HEK293 (cell line): Measurements from ENCODE around the gene PRPF40B.

Experiments used
- MYNN ChIP-seq: fragments of 450-650 bp; formaldehyde crosslinking; IDR thresholded peaks from 2 replicates; pipeline ENCODE4 v1.5.1; 2016; ENCODE audit warnings: missing biosample characterization, missing genetic modification characterization, borderline replicate concordance
- REPIN1 ChIP-seq: fragments of 450-650 bp; formaldehyde crosslinking; IDR thresholded peaks from 2 replicates; pipeline ENCODE4 v1.5.1; 2017; ENCODE audit warnings: missing biosample characterization, missing genetic modification characterization, low read depth
- ZBTB7A ChIP-seq: fragments of 450-650 bp; formaldehyde crosslinking; IDR thresholded peaks from 2 replicates; pipeline ENCODE4 v1.5.1; 2016; ENCODE audit warnings: low read depth, missing biosample characterization, missing genetic modification characterization
- ZIC2 ChIP-seq: fragments of 450-650 bp; formaldehyde crosslinking; IDR thresholded peaks from 2 replicates; pipeline ENCODE4 v1.5.1; 2016; ENCODE audit warnings: missing biosample characterization, missing genetic modification characterization
- ZNF10 ChIP-seq: fragments of 450-650 bp; formaldehyde crosslinking; IDR thresholded peaks from 2 replicates; pipeline ENCODE4 v1.5.1; 2017; ENCODE audit warnings: missing biosample characterization, missing genetic modification characterization
- ZNF133 ChIP-seq: fragments of 450-650 bp; formaldehyde crosslinking; IDR thresholded peaks from 2 replicates; pipeline ENCODE4 v1.5.1; 2016; ENCODE audit warnings: missing biosample characterization, missing genetic modification characterization
- ZNF16 ChIP-seq: fragments of 450-650 bp; formaldehyde crosslinking; IDR thresholded peaks from 2 replicates; pipeline ENCODE4 v1.5.1; 2016; ENCODE audit warnings: low read depth, missing biosample characterization, missing genetic modification characterization
- ZNF843 ChIP-seq: fragments of 450-650 bp; formaldehyde crosslinking; IDR thresholded peaks from 2 replicates; pipeline ENCODE4 v1.5.1; 2016; ENCODE audit warnings: missing biosample characterization, missing genetic modification characterization
- TF ChIP-seq, protein P1 (sequence below): fragments of 450-650 bp; formaldehyde crosslinking; IDR thresholded peaks from 2 replicates; pipeline ENCODE4 v1.5.1; 2016; ENCODE audit warnings: missing biosample characterization, missing genetic modification characterization
- TF ChIP-seq, protein P2 (sequence below): fragments of 450-650 bp; formaldehyde crosslinking; IDR thresholded peaks from 2 replicates; pipeline ENCODE4 v1.5.1; 2016; ENCODE audit warnings: missing biosample characterization, missing genetic modification characterization
- TF ChIP-seq, protein P3 (sequence below): fragments of 450-650 bp; IDR thresholded peaks from 2 replicates; pipeline ENCODE4 v1.5.1; 2018; ENCODE audit warnings: missing biosample characterization, mild to moderate bottlenecking, missing genetic modification characterization
- TF ChIP-seq, protein P4 (sequence below): fragments of 450-650 bp; formaldehyde crosslinking; IDR thresholded peaks from 2 replicates; pipeline ENCODE4 v1.5.1; 2016; ENCODE audit warnings: missing biosample characterization, missing genetic modification characterization

DNA sequence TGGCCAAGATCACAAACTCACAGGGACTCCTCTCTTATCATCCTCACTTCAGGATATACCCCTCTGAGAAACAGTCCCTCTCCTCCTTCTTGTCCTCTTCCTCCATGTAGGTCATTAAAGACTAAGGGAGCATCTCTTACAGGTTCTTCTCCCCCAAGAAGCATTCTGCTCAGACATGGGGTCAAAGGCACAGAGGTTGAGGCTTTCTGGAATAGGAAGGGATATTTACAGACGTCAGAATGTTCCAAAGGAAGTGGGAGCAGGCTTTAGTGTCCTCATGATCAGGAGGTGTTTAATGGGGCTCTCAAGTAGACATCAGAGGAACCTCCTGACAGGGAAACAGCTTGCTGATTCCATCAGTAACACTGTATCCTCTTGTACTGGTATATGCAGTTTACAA, 36.4 kb downstream of the PRPF40B start:
- no peak for TF ChIP-seq ZNF10 (tag by site-specific recombination)
- TF ChIP-seq ZIC2 (tag by site-specific recombination) = no peak
- TF ChIP-seq, protein P1, sequence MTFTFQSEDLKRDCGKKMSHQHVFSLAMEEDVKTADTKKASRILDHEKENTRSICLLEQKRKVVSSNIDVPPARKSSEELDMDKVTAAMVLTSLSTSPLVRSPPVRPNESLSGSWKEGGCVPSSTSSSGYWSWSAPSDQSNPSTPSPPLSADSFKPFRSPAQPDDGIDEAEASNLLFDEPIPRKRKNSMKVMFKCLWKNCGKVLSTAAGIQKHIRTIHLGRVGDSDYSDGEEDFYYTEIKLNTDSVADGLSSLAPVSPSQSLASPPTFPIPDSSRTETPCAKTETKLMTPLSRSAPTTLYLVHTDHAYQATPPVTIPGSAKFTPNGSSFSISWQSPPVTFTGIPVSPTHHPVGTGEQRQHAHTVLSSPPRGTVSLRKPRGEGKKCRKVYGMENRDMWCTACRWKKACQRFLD = no peak
- TF ChIP-seq, protein P2, sequence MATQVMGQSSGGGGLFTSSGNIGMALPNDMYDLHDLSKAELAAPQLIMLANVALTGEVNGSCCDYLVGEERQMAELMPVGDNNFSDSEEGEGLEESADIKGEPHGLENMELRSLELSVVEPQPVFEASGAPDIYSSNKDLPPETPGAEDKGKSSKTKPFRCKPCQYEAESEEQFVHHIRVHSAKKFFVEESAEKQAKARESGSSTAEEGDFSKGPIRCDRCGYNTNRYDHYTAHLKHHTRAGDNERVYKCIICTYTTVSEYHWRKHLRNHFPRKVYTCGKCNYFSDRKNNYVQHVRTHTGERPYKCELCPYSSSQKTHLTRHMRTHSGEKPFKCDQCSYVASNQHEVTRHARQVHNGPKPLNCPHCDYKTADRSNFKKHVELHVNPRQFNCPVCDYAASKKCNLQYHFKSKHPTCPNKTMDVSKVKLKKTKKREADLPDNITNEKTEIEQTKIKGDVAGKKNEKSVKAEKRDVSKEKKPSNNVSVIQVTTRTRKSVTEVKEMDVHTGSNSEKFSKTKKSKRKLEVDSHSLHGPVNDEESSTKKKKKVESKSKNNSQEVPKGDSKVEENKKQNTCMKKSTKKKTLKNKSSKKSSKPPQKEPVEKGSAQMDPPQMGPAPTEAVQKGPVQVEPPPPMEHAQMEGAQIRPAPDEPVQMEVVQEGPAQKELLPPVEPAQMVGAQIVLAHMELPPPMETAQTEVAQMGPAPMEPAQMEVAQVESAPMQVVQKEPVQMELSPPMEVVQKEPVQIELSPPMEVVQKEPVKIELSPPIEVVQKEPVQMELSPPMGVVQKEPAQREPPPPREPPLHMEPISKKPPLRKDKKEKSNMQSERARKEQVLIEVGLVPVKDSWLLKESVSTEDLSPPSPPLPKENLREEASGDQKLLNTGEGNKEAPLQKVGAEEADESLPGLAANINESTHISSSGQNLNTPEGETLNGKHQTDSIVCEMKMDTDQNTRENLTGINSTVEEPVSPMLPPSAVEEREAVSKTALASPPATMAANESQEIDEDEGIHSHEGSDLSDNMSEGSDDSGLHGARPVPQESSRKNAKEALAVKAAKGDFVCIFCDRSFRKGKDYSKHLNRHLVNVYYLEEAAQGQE (tag by site-specific recombination) = no peak
- no peak for TF ChIP-seq ZBTB7A (tag by site-specific recombination)
- TF ChIP-seq MYNN (tag by site-specific recombination) = no peak
- TF ChIP-seq REPIN1 (tag by site-specific recombination) = no peak
- TF ChIP-seq, protein P3, sequence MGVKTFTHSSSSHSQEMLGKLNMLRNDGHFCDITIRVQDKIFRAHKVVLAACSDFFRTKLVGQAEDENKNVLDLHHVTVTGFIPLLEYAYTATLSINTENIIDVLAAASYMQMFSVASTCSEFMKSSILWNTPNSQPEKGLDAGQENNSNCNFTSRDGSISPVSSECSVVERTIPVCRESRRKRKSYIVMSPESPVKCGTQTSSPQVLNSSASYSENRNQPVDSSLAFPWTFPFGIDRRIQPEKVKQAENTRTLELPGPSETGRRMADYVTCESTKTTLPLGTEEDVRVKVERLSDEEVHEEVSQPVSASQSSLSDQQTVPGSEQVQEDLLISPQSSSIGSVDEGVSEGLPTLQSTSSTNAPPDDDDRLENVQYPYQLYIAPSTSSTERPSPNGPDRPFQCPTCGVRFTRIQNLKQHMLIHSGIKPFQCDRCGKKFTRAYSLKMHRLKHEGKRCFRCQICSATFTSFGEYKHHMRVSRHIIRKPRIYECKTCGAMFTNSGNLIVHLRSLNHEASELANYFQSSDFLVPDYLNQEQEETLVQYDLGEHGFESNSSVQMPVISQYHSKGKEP (tag by site-specific recombination) = no peak
- TF ChIP-seq ZNF16 = no peak
- no peak for TF ChIP-seq ZNF843
- no peak for TF ChIP-seq ZNF133 (tag by site-specific recombination)
- TF ChIP-seq, protein P4, sequence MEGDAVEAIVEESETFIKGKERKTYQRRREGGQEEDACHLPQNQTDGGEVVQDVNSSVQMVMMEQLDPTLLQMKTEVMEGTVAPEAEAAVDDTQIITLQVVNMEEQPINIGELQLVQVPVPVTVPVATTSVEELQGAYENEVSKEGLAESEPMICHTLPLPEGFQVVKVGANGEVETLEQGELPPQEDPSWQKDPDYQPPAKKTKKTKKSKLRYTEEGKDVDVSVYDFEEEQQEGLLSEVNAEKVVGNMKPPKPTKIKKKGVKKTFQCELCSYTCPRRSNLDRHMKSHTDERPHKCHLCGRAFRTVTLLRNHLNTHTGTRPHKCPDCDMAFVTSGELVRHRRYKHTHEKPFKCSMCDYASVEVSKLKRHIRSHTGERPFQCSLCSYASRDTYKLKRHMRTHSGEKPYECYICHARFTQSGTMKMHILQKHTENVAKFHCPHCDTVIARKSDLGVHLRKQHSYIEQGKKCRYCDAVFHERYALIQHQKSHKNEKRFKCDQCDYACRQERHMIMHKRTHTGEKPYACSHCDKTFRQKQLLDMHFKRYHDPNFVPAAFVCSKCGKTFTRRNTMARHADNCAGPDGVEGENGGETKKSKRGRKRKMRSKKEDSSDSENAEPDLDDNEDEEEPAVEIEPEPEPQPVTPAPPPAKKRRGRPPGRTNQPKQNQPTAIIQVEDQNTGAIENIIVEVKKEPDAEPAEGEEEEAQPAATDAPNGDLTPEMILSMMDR (tag by site-specific recombination) = no peak
